Measurements from ENCODE around the gene ELFN1. TPM values are rescaled to one million over a fixed set of nuclear protein-coding genes. Genes with fewer than 3 reads are reported as not detected.

The ELFN1 gene
- total RNA-seq, 1 donor from 2014 or later, result 19.7 TPM

GRCh38 chr7:1785839-1786238 is 115.8 kb downstream of the ELFN1 start:
- Histone ChIP-seq H3K27ac (ENCODE audit: low read depth, low read length) (no peak overlapping the region), H4K20me1 (ENCODE audit: insufficient read depth, low read length) (no peaks in the 10 kb centered on the region), H3K9me3 (ENCODE audit: insufficient read depth, low read depth, low read length) (no peaks in the 10 kb centered on the region), H3K9ac (ENCODE audit: low read length) (no peak overlapping the region), H3K79me2 (ENCODE audit: insufficient read depth, low read length) (no peaks in the 10 kb centered on the region), H3K4me1 (ENCODE audit: insufficient read depth, low read length) (no peaks in the 10 kb centered on the region), H2AFZ (ENCODE audit: low read depth, low read length) (no peak overlapping the region), H3K4me3 (ENCODE audit: insufficient read depth, low read depth, low read length) (no peak overlapping the region), H3K36me3 (ENCODE audit: insufficient read depth, low read length) (no peaks in the 10 kb centered on the region), H3K4me2 (ENCODE audit: low read length) (no peak overlapping the region), H3K27me3 (ENCODE audit: insufficient read depth, low read length) (no peaks in the 10 kb centered on the region)
- Mint-ChIP-seq H3K4me1 (ENCODE audit: low read depth, unreplicated experiment) (no peaks in the 10 kb centered on the region), H3K9me3 (ENCODE audit: unreplicated experiment) (peaks cover 12% of the 10 kb centered on the region), H3K27ac (ENCODE audit: unreplicated experiment) (no peak overlapping the region), H3K27me3 (ENCODE audit: low read depth, unreplicated experiment) (peaks cover 23% of the 10 kb centered on the region), H3K4me3 (ENCODE audit: unreplicated experiment) (no peak overlapping the region), H3K36me3 (ENCODE audit: low read depth, unreplicated experiment) (no peaks in the 10 kb centered on the region)
- TF ChIP-seq CTCF (IDR thresholded peaks at IDR 0.05; ENCODE audit: insufficient read depth, low read depth, low read length) (no peak), EZH2 (IDR thresholded peaks at IDR 0.05; ENCODE audit: insufficient read depth, low read length) (no peak)
- DNase-seq (ENCODE audit: low read depth), result no peak
- no peak for FAIRE-seq

- H3K4me1 Mint-ChIP-seq (ENCODE audit: low read depth, unreplicated experiment), result no peaks in the 10 kb centered on the region
These were observed 117.2 kb downstream of the ELFN1 start for GRCh38 chr7:1787241-1787640.

More at GRCh38 chr7:1787241-1787640, 117.2 kb downstream of the ELFN1 start:
- no peaks in the 10 kb centered on the region for H3K79me2 ChIP-seq (ENCODE audit: insufficient read depth, low read length)
- no peaks in the 10 kb centered on the region for H3K4me1 ChIP-seq (ENCODE audit: insufficient read depth, low read length)
- Mint-ChIP-seq H3K27ac (ENCODE audit: unreplicated experiment) (no peak overlapping the region), H3K27me3 (ENCODE audit: low read depth, unreplicated experiment) (peaks cover 17% of the 10 kb centered on the region), H3K9me3 (ENCODE audit: unreplicated experiment) (peaks cover 13% of the 10 kb centered on the region), H3K4me3 (ENCODE audit: unreplicated experiment) (no peak overlapping the region), H3K36me3 (ENCODE audit: low read depth, unreplicated experiment) (no peaks in the 10 kb centered on the region)
- no peak overlapping the region for H3K4me3 ChIP-seq (ENCODE audit: insufficient read depth, low read depth, low read length)
- no peaks in the 10 kb centered on the region for H3K9me3 ChIP-seq (ENCODE audit: insufficient read depth, low read depth, low read length)
- H3K27ac ChIP-seq (ENCODE audit: low read depth, low read length), result no peak overlapping the region
- TF ChIP-seq CTCF (IDR thresholded peaks at IDR 0.05; ENCODE audit: insufficient read depth, low read depth, low read length), result no peak
- no peak for TF ChIP-seq EZH2 (IDR thresholded peaks at IDR 0.05; ENCODE audit: insufficient read depth, low read length)
- no peak overlapping the region for H3K9ac ChIP-seq (ENCODE audit: low read length)
- no peak overlapping the region for H2AFZ ChIP-seq (ENCODE audit: low read depth, low read length)
- no peak for FAIRE-seq
- H3K4me2 ChIP-seq (ENCODE audit: low read length), result no peak overlapping the region
- H3K36me3 ChIP-seq (ENCODE audit: insufficient read depth, low read length), result no peaks in the 10 kb centered on the region
- no peaks in the 10 kb centered on the region for H3K27me3 ChIP-seq (ENCODE audit: insufficient read depth, low read length)
- H4K20me1 ChIP-seq (ENCODE audit: insufficient read depth, low read length), result no peaks in the 10 kb centered on the region
- no peak for DNase-seq (ENCODE audit: low read depth)

Data from astrocyte (in vitro differentiated cells and primary cell).